Measurements from ENCODE around the gene CDSN.

DNA sequence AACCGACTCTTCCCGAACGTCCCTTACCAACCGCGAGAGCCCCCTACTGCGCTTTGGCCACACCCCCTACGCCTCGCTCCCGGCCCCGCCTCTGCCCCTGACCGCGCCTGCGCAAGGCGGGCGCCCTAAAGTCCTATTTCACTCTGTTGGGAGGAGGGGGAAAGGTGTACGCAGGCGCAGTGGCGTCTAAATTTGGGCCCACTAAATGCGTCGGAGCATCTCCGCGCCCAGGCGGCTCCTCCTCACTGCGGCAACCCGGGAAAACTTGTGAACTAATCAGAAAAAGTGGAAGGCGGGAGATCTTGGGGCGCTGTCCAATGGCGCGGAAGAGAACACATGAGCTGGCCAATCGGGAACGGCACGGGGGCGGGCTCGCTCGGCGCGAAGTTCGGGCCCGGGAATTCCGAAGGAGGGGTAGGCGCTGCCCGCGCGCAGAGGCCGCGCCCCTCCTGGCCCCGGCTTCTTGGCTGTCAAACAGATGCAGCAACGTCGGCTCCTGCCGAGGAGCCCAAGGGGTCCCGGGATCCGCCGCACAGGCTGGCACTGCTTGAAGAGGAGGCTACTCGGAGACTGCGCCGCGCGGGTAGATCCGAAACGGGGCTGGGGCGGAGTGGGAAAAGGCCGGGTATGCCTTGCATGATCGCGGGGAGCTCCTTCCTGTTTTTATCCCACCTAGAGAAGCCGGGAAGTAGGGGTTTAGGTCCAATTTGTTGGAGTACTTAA is 38.1 kb upstream of the CDSN start, which contains the start of gene TCF19:
- TF ChIP-seq, protein P1, sequence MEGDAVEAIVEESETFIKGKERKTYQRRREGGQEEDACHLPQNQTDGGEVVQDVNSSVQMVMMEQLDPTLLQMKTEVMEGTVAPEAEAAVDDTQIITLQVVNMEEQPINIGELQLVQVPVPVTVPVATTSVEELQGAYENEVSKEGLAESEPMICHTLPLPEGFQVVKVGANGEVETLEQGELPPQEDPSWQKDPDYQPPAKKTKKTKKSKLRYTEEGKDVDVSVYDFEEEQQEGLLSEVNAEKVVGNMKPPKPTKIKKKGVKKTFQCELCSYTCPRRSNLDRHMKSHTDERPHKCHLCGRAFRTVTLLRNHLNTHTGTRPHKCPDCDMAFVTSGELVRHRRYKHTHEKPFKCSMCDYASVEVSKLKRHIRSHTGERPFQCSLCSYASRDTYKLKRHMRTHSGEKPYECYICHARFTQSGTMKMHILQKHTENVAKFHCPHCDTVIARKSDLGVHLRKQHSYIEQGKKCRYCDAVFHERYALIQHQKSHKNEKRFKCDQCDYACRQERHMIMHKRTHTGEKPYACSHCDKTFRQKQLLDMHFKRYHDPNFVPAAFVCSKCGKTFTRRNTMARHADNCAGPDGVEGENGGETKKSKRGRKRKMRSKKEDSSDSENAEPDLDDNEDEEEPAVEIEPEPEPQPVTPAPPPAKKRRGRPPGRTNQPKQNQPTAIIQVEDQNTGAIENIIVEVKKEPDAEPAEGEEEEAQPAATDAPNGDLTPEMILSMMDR (conservative IDR thresholded peaks at IDR 0.05; ENCODE audit: low read length): no peak
- TF ChIP-seq EZH2phosphoT487 (IDR thresholded peaks at IDR 0.05; ENCODE audit: borderline replicate concordance): no peak

Data from Loucy (cell line).